GM19397 (cell line): ENCODE measurements around the gene WDR90.

ENCODE experiments used
- ATAC-seq: cut with Tn5 transposase; IDR thresholded peaks from one replicate; pipeline ENCODE4 v1.9.1; 2021; ENCODE audit warnings: mild to moderate bottlenecking, moderate library complexity; ENCODE audit not compliant: unreplicated experiment

Gene WDR90

GRCh38 chr16:674214-674881 lies 25.2 kb downstream of the WDR90 start:
- no peak for ATAC-seq

GRCh38 chr16:674968-675883 lies 26.1 kb downstream of the WDR90 start, which contains the start of gene RHBDL1:
Gene RHBDL1 (plus strand): TSS chr16:675671. CDS start chr16:675791, 120 bp downstream.
- no peak for ATAC-seq

GRCh38 chr16:675884-676564 lies 26.9 kb downstream of the WDR90 start:
- no peak for ATAC-seq

GRCh38 chr16:676565-676902 lies 27.4 kb downstream of the WDR90 start:
- no peak for ATAC-seq

- ATAC-seq: no peak
Observed at GRCh38 chr16:676913-677312, 27.7 kb downstream of the WDR90 start.

- no peak for ATAC-seq
Observed at GRCh38 chr16:677316-678190, 28.4 kb downstream of the WDR90 start.

DNA sequence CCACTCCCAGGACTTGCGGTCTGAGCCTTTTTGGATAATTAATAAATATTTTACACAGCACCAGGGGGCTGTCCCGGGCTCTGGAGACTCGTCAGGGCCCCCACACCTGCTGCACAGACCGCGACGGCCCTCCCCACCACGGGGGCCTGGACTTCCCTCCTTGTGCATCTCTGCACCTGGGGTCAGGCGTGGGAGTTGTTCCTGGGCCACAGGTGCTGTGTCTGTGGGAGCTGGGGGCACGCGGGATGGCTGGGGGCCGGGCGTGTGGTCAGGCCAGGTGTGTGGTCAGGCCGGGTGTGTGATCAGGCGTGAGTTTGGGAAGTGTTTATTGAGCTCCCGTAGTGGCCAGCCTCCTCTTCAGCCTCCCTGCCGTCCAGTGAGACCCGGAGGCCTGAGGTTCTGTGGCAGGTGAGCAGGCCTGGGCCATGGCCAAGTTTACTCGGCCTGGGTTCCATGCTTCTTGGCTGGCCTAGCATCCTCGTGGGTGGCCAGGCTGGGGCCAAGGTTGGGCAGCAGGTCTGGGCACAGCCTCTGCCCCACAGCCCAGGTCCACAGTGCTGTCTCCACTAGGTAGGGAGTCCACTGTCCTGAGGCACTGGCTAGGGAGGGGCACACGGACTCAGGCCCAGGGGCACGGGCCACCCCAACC lies 29.2 kb downstream of the WDR90 start:
- ATAC-seq: no peak

GRCh38 chr16:678858-679813 lies 30.0 kb downstream of the WDR90 start:
- ATAC-seq: peak; percentile 1

DNA sequence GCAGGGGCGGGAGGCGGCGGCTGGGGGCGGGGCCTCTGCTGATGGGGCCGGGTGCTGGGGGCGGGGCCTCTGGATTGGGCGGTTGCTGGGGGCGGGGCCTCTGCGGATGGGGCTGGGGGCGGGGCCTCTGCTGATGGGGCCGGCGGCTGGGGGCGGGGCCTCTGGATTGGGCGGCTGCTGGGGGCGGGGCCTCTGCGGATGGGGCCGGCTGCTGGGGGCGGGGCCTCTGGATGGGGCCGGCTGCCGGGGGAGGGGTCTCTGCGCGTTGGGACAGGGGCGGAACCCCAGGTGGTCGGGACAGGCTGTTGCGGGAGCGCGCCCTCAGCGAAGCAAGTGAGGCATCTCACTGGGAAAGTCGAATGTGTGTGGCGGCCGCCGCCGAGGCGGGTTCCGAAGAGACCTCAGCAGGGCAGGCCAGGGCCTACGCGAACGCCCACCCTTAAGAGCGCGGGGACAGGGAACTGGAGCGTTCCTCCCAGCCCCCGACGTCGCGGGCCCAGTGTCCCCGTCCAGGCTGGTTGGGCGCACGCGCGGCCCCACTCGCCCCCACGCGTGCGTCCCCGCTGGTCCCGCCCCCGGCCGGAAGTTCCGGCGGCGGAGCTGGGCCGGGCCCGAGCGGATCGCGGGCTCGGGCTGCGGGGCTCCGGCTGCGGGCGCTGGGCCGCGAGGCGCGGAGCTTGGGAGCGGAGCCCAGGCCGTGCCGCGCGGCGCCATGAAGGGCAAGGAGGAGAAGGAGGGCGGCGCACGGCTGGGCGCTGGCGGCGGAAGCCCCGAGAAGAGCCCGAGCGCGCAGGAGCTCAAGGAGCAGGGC lies 30.9 kb downstream of the WDR90 start, which contains the start of gene STUB1:
TSS of gene STUB1 (plus strand) at position 597 of the 811 bp plus-strand sequence. CDS start at position 713, 116 bp downstream.
- peak; percentile 47 for ATAC-seq

GRCh38 chr16:680625-680945 lies 31.4 kb downstream of the WDR90 start:
- ATAC-seq: no peak

DNA sequence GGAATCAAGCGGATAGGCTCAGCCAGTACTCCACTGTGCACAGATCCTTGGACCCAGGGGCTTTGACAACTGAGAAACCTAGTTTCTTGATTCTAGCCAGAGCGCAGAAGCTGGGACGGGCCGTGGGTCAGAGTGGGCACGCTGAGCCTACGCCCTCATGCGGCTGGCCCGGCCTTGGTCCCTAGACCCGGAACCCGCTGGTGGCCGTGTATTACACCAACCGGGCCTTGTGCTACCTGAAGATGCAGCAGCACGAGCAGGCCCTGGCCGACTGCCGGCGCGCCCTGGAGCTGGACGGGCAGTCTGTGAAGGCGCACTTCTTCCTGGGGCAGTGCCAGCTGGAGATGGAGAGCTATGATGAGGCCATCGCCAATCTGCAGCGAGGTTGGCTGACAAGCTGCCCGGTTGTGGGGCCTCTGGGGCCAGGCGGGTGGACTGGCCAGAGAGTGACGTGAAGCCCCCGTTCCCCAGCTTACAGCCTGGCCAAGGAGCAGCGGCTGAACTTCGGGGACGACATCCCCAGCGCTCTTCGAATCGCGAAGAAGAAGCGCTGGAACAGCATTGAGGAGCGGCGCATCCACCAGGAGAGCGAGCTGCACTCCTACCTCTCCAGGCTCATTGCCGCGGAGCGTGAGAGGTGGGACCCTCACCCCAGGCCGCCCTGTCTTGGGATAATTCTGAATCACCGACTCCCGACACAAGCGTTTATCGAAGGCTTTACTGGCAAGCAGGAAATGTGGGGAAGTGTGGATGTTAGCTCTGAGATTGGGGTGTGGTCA lies 32.0 kb downstream of the WDR90 start:
- no peak for ATAC-seq

- ATAC-seq: no peak
Observed at GRCh38 chr16:681746-682427, 32.7 kb downstream of the WDR90 start.

- no peak for ATAC-seq
Observed at GRCh38 chr16:682493-683395, 33.6 kb downstream of the WDR90 start.

DNA sequence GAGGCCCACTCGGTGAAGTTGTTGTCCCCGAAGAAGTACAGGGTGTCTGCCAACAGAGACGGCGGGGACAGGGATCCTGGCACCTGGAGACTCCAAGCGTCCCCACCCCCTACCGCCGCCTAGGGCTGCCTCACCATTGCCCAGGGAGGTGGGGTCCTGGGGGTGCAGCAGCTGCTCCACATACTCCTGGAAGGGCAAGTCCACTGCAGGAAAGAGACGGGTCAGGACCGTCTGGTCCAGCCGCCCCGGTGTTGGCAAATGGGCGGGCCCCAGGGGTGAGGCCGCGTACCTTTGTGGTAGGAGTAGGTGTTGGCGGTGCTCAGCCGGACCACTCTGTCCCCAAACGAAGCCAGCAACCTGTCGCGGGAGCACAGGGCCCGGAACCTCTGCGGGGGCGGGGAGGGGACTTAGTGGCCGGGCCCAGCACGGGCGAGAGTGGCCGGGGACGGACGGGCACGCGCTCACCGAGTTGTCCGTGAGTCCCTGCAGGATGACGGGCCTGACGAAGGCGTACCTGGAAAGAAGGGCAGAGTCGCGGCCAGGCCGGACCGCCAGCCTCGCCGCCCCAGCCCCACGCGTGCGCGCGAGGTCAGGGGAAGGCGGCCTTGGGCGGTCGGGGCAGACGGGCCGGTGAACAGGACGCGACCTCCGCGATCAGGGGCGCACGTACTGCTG lies 34.4 kb downstream of the WDR90 start:
- no peak for ATAC-seq

DNA sequence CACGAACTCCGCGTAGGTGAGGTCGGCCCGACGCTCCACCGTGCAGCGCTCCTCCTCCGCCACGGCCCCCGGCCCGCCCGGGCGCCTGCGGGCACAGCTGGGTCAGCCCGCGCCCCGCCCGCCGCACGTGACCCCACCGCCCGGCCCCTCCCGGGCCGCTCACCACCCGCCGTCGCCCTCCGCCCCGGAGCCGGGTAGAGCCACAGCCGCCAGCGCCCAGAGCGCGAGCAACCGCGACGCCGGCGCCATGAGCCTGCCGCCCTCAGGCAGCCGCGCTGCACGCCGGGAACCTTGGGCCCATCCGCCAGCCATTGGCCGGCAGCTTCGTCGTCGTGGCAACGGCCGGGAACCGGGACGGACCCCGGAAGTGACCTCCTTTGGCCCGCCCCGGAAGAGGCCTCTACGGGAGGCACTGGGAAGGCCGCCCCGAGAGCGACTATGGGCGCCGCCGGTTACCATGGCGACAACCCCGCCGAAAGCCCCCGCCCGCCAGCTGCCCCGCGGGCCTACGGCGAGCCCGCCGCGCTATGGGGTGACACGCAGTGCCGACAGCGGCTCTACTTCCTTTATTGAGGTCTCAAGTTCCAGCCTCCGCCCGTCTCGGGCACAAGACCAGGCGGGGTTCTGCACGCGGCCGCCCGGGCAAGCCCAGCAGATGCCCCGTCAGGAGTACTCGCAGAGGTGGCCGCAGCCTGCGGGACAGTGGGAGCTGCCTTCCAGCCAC lies 35.1 kb downstream of the WDR90 start, which contains the start of gene JMJD8:
TSS of gene JMJD8 (minus strand) at position 264 of the 724 bp plus-strand sequence. CDS start at position 249, 15 bp downstream.
- peak; percentile 56 for ATAC-seq
